CD4-positive, alpha-beta T cell (primary cell): ENCODE results near the gene CCN5. TPM values are rescaled to one million over a fixed set of nuclear protein-coding genes. Genes with fewer than 3 reads are reported as not detected.

Experiments used
- ATAC-seq: fragments of 200-7000 bp; cut with Tn5 transposase; one replicate; pipeline ENCODE4 v1.10.0; 2022; ENCODE audit warnings: mild to moderate bottlenecking; ENCODE audit not compliant: poor library complexity
- CTCF ChIA-PET: fragments of 350-600 bp; sonication (Branson Sonifier 250); formaldehyde crosslinking; loops from one replicate; lab custom pipeline; 2021; ENCODE audit warnings: antibody characterized with exemption, inconsistent platforms; lab: Charles Lee
- POLR2A ChIA-PET: fragments of 350-600 bp; sonication (Branson Sonifier 250); formaldehyde crosslinking; loops from one replicate; lab custom pipeline; 2021; ENCODE audit warnings: antibody characterized with exemption, inconsistent platforms; lab: Charles Lee
- DNase-seq, 14 experiments: peaks; one replicate each; pipeline ENCODE4 v3.0.0-alpha.2; 2013 to 2020; ENCODE audit warnings: mixed read lengths in 2 of 14
- H3K27ac ChIP-seq, 2 donors: one replicate each; pipeline versions ENCODE4 v1.5.1 to v1.7.0; 2013; ENCODE audit warnings: low read length in 2 of 2, low read depth in 1 of 2, mild to moderate bottlenecking in 1 of 2
- H3K27me3 ChIP-seq, 2 experiments: 1 replicate in 1 of 2; 2 replicates in 1 of 2; pipeline versions ENCODE4 v1.6.1 to v1.7.0; 2013; ENCODE audit warnings: low read length in 2 of 2, control low read depth in 1 of 2, mild to moderate bottlenecking in 1 of 2, moderate library complexity in 1 of 2; ENCODE audit not compliant: insufficient read depth in 2 of 2, control insufficient read depth in 1 of 2
- H3K36me3 ChIP-seq: one replicate; pipeline ENCODE4 v1.6.1; 2013; ENCODE audit warnings: low read length, control low read depth; ENCODE audit not compliant: insufficient read depth
- H3K4me1 ChIP-seq: one replicate; pipeline ENCODE4 v1.6.1; 2013; ENCODE audit warnings: low read length, control low read depth; ENCODE audit not compliant: insufficient read depth
- H3K4me3 ChIP-seq: one replicate; pipeline ENCODE4 v1.5.1; 2013; ENCODE audit warnings: mild to moderate bottlenecking, low read length, moderate library complexity
- H3K9me3 ChIP-seq, 2 experiments: 1 replicate in 1 of 2; 2 replicates in 1 of 2; pipeline versions ENCODE4 v1.6.1 to v1.7.0; 2013; ENCODE audit warnings: low read length in 2 of 2, mild to moderate bottlenecking in 2 of 2, control low read depth in 1 of 2, moderate library complexity in 1 of 2; ENCODE audit not compliant: control insufficient read depth in 1 of 2, insufficient read depth in 1 of 2
- H3K27ac Mint-ChIP-seq: one replicate; pipeline ENCODE4 v1.8.0; 2020; ENCODE audit warnings: mixed read lengths
- H3K27me3 Mint-ChIP-seq: one replicate; pipeline ENCODE4 v1.8.0; 2021; ENCODE audit warnings: mixed read lengths
- H3K36me3 Mint-ChIP-seq: one replicate; pipeline ENCODE4 v1.8.0; 2021; ENCODE audit warnings: low read depth, mixed read lengths
- H3K4me1 Mint-ChIP-seq: one replicate; pipeline ENCODE4 v1.8.0; 2021; ENCODE audit warnings: low read depth, mixed read lengths
- H3K4me3 Mint-ChIP-seq: one replicate; pipeline ENCODE4 v1.8.0; 2020; ENCODE audit warnings: mild to moderate bottlenecking, mixed read lengths
- H3K9me3 Mint-ChIP-seq: one replicate; pipeline ENCODE4 v1.8.0; 2020; ENCODE audit warnings: mixed read lengths
- CTCF ChIP-seq: fragments of 200-600 bp; IDR thresholded peaks from one replicate; pipeline ENCODE4 v1.8.0; 2022; ENCODE audit warnings: antibody characterized with exemption, mild to moderate bottlenecking
- intact Hi-C, 2 experiments: fragments of 100-400 bp; cut with DNase I in 1 of 2; cut with micrococcal nuclease in 1 of 2; formaldehyde crosslinking; loops; one replicate each; pipeline versions ENCODE4 v1.15.1 to v1.9.0; 2023 to 2025; cut with DNase I, micrococcal nuclease
- total RNA-seq, 174 experiments: library from RNA in 2 of 174; stranded (reverse) in 2 of 174; gene quantifications; one replicate each; pipeline ENCODE4 v1.2.3 and lab custom pipeline; 2021 to 2026

CCN5 gene
- total RNA-seq, 2 experiments from 2014 or later, result not detected

- H3K9me3 Mint-ChIP-seq, result no peaks in the 10 kb centered on the region
- POLR2A ChIA-PET, result no interaction called here
Observed at GRCh38 chr20:44714102-44714700, 968 bp upstream of the CCN5 start.

GRCh38 chr20:44715499-44716308 lies 535 bp downstream of the CCN5 start:
- Mint-ChIP-seq H3K27ac (no peak overlapping the region), H3K27me3 (no peaks in the 10 kb centered on the region), H3K4me3 (no peak overlapping the region), H3K36me3 (no peaks in the 10 kb centered on the region), H3K4me1 (no peaks in the 10 kb centered on the region), H3K9me3 (no peaks in the 10 kb centered on the region)
- no peaks in the 10 kb centered on the region for H3K27me3 ChIP-seq
- H3K27ac ChIP-seq, result no peak overlapping the region
- TF ChIP-seq CTCF, result no peak
- DNase-seq (no peak), ATAC-seq (no peak)
- intact Hi-C loops, result no loop called here
- ChIA-PET POLR2A (no interaction called here), CTCF (no interaction called here)
- H3K4me3 ChIP-seq, result no peak overlapping the region
- H3K4me1 ChIP-seq, result peaks cover 6% of the 10 kb centered on the region
- H3K9me3 ChIP-seq, result no peaks in the 10 kb centered on the region
- H3K36me3 ChIP-seq, result no peaks in the 10 kb centered on the region

More at GRCh38 chr20:44714102-44714700, 968 bp upstream of the CCN5 start:
- H3K27me3 ChIP-seq, result no peaks in the 10 kb centered on the region
- H3K36me3 Mint-ChIP-seq, result no peaks in the 10 kb centered on the region
- ATAC-seq (no peak), DNase-seq (no peak)
- peaks cover 6% of the 10 kb centered on the region for H3K4me1 ChIP-seq
- intact Hi-C loops, result no loop called here
- H3K36me3 ChIP-seq, result no peaks in the 10 kb centered on the region
- no peaks in the 10 kb centered on the region for H3K9me3 ChIP-seq
- no peak overlapping the region for H3K27ac Mint-ChIP-seq
- H3K4me3 Mint-ChIP-seq, result no peak overlapping the region
- no peak overlapping the region for H3K27ac ChIP-seq
- no peaks in the 10 kb centered on the region for H3K27me3 Mint-ChIP-seq
- H3K4me1 Mint-ChIP-seq, result no peaks in the 10 kb centered on the region
- no peak for TF ChIP-seq CTCF
- no peak overlapping the region for H3K4me3 ChIP-seq
- CTCF ChIA-PET, result no interaction called here

- H3K9me3 ChIP-seq, result no peaks in the 10 kb centered on the region
- Mint-ChIP-seq H3K9me3 (no peaks in the 10 kb centered on the region), H3K4me1 (no peaks in the 10 kb centered on the region), H3K27me3 (no peaks in the 10 kb centered on the region), H3K4me3 (no peak overlapping the region), H3K27ac (no peak overlapping the region), H3K36me3 (no peaks in the 10 kb centered on the region)
- DNase-seq, result no peak
- no peak overlapping the region for H3K27ac ChIP-seq
- H3K4me1 ChIP-seq, result peaks cover 6% of the 10 kb centered on the region
- H3K27me3 ChIP-seq, result no peaks in the 10 kb centered on the region
- ChIA-PET CTCF (no interaction called here), POLR2A (no interaction called here)
- no peak overlapping the region for H3K4me3 ChIP-seq
- H3K36me3 ChIP-seq, result no peaks in the 10 kb centered on the region
- intact Hi-C loops, result no loop called here
- TF ChIP-seq CTCF, result no peak
- no peak for ATAC-seq
Observed at GRCh38 chr20:44716309-44717106, 1.3 kb downstream of the CCN5 start.
